Heart right ventricle (tissue), 16 donors: ENCODE data around the gene ZNF586. TPM values are rescaled to one million over a fixed set of nuclear protein-coding genes. Genes with fewer than 3 reads are reported as not detected.
A peak's percentile ranks its signal among the peaks of the same experiment; 100 is the strongest.

Experiments
- ATAC-seq, 8 donors: fragments of 200-7000 bp; cut with Tn5 transposase; one replicate each; pipeline ENCODE4 v1.9.1; 2020; ENCODE audit warnings: mild to moderate bottlenecking in 8 of 8, moderate library complexity in 8 of 8, moderate number of reproducible peaks in 1 of 8
- DNase-seq, 2 donors: peaks; one replicate each; pipeline ENCODE4 v3.0.0-alpha.2; 2020
- H3K27ac ChIP-seq, 10 donors: fragments of 200-600 bp; sonication (generic) in 2 of 10; one replicate each; pipeline versions ENCODE4 v1.5.0 to v1.8.0; 2020 to 2022; ENCODE audit warnings: mild to moderate bottlenecking in 3 of 10
- H3K27me3 ChIP-seq, 7 donors: fragments of 200-600 bp; one replicate each; pipeline ENCODE4 v1.8.0; 2021 to 2022; ENCODE audit warnings: mild to moderate bottlenecking in 2 of 7
- H3K36me3 ChIP-seq, 9 donors: fragments of 200-600 bp; sonication (generic) in 1 of 9; one replicate each; pipeline versions ENCODE4 v1.5.0 to v1.8.0; 2020 to 2022; ENCODE audit warnings: mild to moderate bottlenecking in 2 of 9
- H3K4me1 ChIP-seq, 9 donors: fragments of 200-600 bp; sonication (generic) in 1 of 9; one replicate each; pipeline versions ENCODE4 v1.5.0 to v1.8.0; 2020 to 2022; ENCODE audit warnings: mild to moderate bottlenecking in 4 of 9
- H3K4me3 ChIP-seq, 10 donors: fragments of 200-600 bp; sonication (generic) in 2 of 10; one replicate each; pipeline versions ENCODE4 v1.5.0 to v1.8.0; 2020 to 2022; ENCODE audit warnings: mild to moderate bottlenecking in 7 of 10, moderate library complexity in 2 of 10
- H3K9me3 ChIP-seq, 11 donors: fragments of 200-600 bp in 10 of 11; sonication (generic) in 2 of 11; one replicate each; pipeline versions ENCODE4 v1.5.0 to v1.8.0; 2013 to 2022; ENCODE audit warnings: mild to moderate bottlenecking in 2 of 11, control low read depth in 1 of 11, moderate library complexity in 1 of 11
- CTCF ChIP-seq, 9 donors: fragments of 200-600 bp; sonication (generic) in 2 of 9; IDR thresholded peaks; one replicate each; pipeline versions ENCODE4 v1.5.0 to v1.8.0; 2021 to 2022; ENCODE audit warnings: antibody characterized with exemption in 9 of 9, mild to moderate bottlenecking in 5 of 9, moderate library complexity in 1 of 9
- WGBS, 2 donors: extraction: QIAGEN DNeasy Blood & Tissue Kit; methylation state at CpG; one replicate each; pipeline ENCODE4 v1.1.7; 2013; ENCODE audit warnings: inconsistent platforms in 1 of 2; 5-methylcytosine and 5-hydroxymethylcytosine counted together
- intact Hi-C, 10 donors: fragments of 100-400 bp; cut with DNase I; formaldehyde crosslinking; loops; one replicate each; pipeline versions ENCODE4 v1.11.1 to v1.14.2; 2022
- polyA plus RNA-seq, 2 donors: library from polyadenylated mRNA; stranded (reverse); fragments of 200-250 nt; gene quantifications; one replicate each; pipeline ENCODE4 v1.2.3, GENCODE V29; 2013
- total RNA-seq, 10 donors: library from RNA; stranded (reverse); fragmentation: NEBNext Ultra II Directional in 3 of 10; extraction: Animal tissue kit (Norgen Biotek cat#: 25700) in 3 of 10; gene quantifications; one replicate each; pipeline versions ENCODE4 v1.2.1 to v1.2.4, GENCODE V29; 2021 to 2023
- donor health status: Arrhythmogenic right ventricular cardiomyopathy.
- donor health status: ischemic (EF 13 %, LVEDD 7.1; RV severe dilation, severe dysfunction).
- donor health status: healthy with polysubstance abuse.
- donor health status: DM: no; HTN: yes; CAD: no.
- donor health status: DM: no; HTN: no; CAD: no.
- donor health status: ischemic (EF 25% LVEDD 6.9; RV normal size, moderate dysfunction).
- donor health status: ischemic (EF 25% LVEDD 5.7; RV mildly dilated, moderate dysfunction).
- donor health status: healthy.
- donor health status: DM: yes; HTN: yes; CAD: no.
- donor health status: Ischemic cardiomyopathy.
- donor health status: ischemic (EF 35%, LVEDD 5.7; RV mildly dilated, moderate dysfunction).
- donor health status: nonischemic (EF 11% LVEDD 7.7; RV severe dilation, severe dysfunction).
- donor health status: DM: yes; HTN: yes; CAD: no.
- donor health status: PGD.
- donor health status: ischemic (EF 29% LVEDD 5.4; RV normal size, mild dysfunction).
- donor health status: nonischemic (EF 23%, LVEDD 6.1; RV moderate dilation, normal function).

ZNF586 gene
- total and polyA plus RNA-seq, 12 donors = 6.7 to 14.4 (median 10.0) TPM

GRCh38 chr19:57755031-57755430, 14.4 kb upstream of the ZNF586 start:
- WGBS, 2 donors = 82 to 90% methylated on average over 4 of the region's 4 CpGs
- ATAC-seq = no peak

DNA sequence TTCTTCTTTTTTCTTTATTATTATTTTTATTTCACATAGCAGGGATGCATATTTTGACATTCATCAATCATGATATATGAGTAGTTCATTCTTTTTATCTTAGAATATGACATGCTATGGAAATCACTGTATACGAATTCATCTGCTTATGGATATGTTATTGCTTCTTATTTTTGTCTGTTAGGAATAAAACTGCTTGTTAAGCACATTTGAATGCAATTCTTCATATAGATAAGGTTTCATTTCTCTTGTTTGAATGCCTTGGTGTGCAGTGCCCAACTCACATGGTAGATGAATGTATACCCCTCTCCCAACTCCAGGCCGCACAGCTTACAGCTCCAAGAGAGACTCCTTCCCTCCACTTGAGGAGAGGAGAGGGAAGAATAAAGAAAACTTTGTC, 11.5 kb upstream of the ZNF586 start:
- H3K4me1 ChIP-seq = no peaks in the 10 kb centered on the region
- no peaks in the 10 kb centered on the region for H3K27me3 ChIP-seq
- H3K9me3 ChIP-seq = peaks cover 0 to 90% (median 18%) of the 10 kb centered on the region in 11 donors
- intact Hi-C loops = loop anchor here in 1 of 10 donors (10.0 kb wide), 1 partner anchor 137 kb away; no protein-coding TSS in a partner anchor
- DNase-seq (no peak), ATAC-seq (no peak)
- H3K4me3 ChIP-seq = no peak overlapping the region
- peaks cover 15 to 100% (median 84%) of the 10 kb centered on the region in 9 donors for H3K36me3 ChIP-seq
- no peak overlapping the region for H3K27ac ChIP-seq
- TF ChIP-seq CTCF (IDR thresholded peaks at IDR 0.05) = no peak
- 94 to 96% methylated on average over 2 of the region's 2 CpGs for WGBS, 2 donors

More at GRCh38 chr19:57755031-57755430, 14.4 kb upstream of the ZNF586 start:
- H3K36me3 ChIP-seq = peaks cover 23 to 100% (median 91%) of the 10 kb centered on the region in 9 donors
- no peak for DNase-seq
- intact Hi-C loops = loop anchor here in 1 of 10 donors (10.0 kb wide), 1 partner anchor 140 kb away; no protein-coding TSS in a partner anchor
- TF ChIP-seq CTCF (IDR thresholded peaks at IDR 0.05) = no peak
- peaks cover 0 to 9% (median 0%) of the 10 kb centered on the region in 9 donors for H3K4me1 ChIP-seq
- H3K9me3 ChIP-seq = peaks cover 0 to 93% (median 42%) of the 10 kb centered on the region in 11 donors
- no peak overlapping the region for H3K4me3 ChIP-seq
- no peaks in the 10 kb centered on the region for H3K27me3 ChIP-seq
- no peak overlapping the region for H3K27ac ChIP-seq

DNA sequence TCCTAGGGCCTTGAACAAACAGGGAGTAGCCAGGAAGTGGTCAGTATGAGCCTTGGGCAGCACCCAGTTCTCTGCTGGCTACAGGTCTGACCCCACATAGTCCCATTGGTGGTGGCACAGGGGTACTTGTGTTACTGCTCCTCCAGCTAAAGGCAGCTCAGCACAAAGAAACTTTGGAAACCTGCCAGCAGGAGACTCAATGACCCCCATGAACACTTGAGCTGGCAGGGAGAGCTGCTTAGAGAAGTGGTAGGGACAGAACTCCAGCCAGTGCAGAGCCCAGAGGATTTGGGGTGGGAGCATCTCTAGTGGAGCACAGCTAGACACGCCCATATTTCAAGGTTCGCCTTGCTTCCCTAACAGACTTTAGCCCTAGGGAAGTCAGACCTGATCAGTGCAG, 10.4 kb upstream of the ZNF586 start:
- H3K27ac ChIP-seq = no peak overlapping the region
- H3K36me3 ChIP-seq = peaks cover 5 to 100% (median 82%) of the 10 kb centered on the region in 9 donors
- 97 to 100% methylated on average over 2 of the region's 2 CpGs for WGBS, 2 donors
- no peak for TF ChIP-seq CTCF (IDR thresholded peaks at IDR 0.05)
- intact Hi-C loops = loop anchor here in 1 of 10 donors (10.0 kb wide), 1 partner anchor 136 kb away; no protein-coding TSS in a partner anchor
- ATAC-seq (peak in 1 of 8 donors; percentile 42), DNase-seq (no peak)
- no peak overlapping the region for H3K4me3 ChIP-seq
- H3K27me3 ChIP-seq = no peaks in the 10 kb centered on the region
- peaks cover 0 to 86% (median 9%) of the 10 kb centered on the region in 11 donors for H3K9me3 ChIP-seq
- no peaks in the 10 kb centered on the region for H3K4me1 ChIP-seq

GRCh38 chr19:57771417-57771816, 1.9 kb downstream of the ZNF586 start:
- no peak for ATAC-seq
- no peak for DNase-seq
- Histone ChIP-seq H3K36me3 (peaks cover 0 to 56% (median 31%) of the 10 kb centered on the region in 9 donors), H3K9me3 (peaks cover 0 to 82% (median 9%) of the 10 kb centered on the region in 11 donors), H3K27me3 (no peaks in the 10 kb centered on the region), H3K4me1 (peaks cover 0 to 46% (median 24%) of the 10 kb centered on the region in 9 donors), H3K4me3 (no peak overlapping the region), H3K27ac (no peak overlapping the region)
- WGBS, 2 donors = 95 to 97% methylated on average over 4 of the region's 4 CpGs
- no peak for TF ChIP-seq CTCF (IDR thresholded peaks at IDR 0.05)
- intact Hi-C loops = no loop called here
